Fibroblast of lung (primary cell): ENCODE measurements around the gene LIPH.
"Not testable (repeated sequence)": the region's sequence is repeated elsewhere in the genome, so short reads cannot be mapped to it uniquely, and the experiment has no call there.

ENCODE experiments used
- CTCF ChIP-seq, 2 donors: IDR thresholded peaks in 1 of 2; conservative IDR thresholded peaks in 1 of 2; 1 replicate in 1 of 2; 2 replicates in 1 of 2; pipeline ENCODE4 v1.5.1; 2011 to 2012; ENCODE audit warnings: low read length in 2 of 2, control low read depth in 1 of 2, inconsistent platforms in 1 of 2, low read depth in 1 of 2, mild to moderate bottlenecking in 1 of 2
- EZH2 ChIP-seq: IDR thresholded peaks from 2 replicates; pipeline ENCODE4 v1.5.1; 2012; ENCODE audit warnings: low read length, control low read depth, mild to moderate bottlenecking; ENCODE audit errors: missing control alignments

- peak; percentile 47 to 56 for TF ChIP-seq CTCF (conservative IDR thresholded peaks at IDR 0.05 in 1 of 2, IDR thresholded peaks at IDR 0.05 in 1 of 2; ENCODE audit: low read depth in 1 of 2, low read length in 2 of 2)
- not testable (repeated sequence) for TF ChIP-seq EZH2
Measured at GRCh38 chr3:185575108-185575869, 22.9 kb upstream of the LIPH start.
